ENCODE results near the gene ESYT3. TPM values are rescaled to one million over a fixed set of nuclear protein-coding genes. Genes with fewer than 3 reads are reported as not detected.

The ESYT3 gene
- total RNA-seq, 2 experiments from 2014 or later: not detected

- ChIA-PET CTCF (ENCODE audit: unreplicated experiment) (no interaction called here), POLR2A (no interaction called here)
- Histone ChIP-seq H3K4me1 (ENCODE audit: insufficient read depth, low read length, poor library complexity, severe bottlenecking) (no peaks in the 10 kb centered on the region), H4K20me1 (ENCODE audit: insufficient read depth, low read length) (no peaks in the 10 kb centered on the region), H3K4me2 (ENCODE audit: low read length) (no peak overlapping the region), H3K9me2 (ENCODE audit: insufficient read depth, low read length) (no peaks in the 10 kb centered on the region), H3K9me3 (ENCODE audit: low read length) (no peaks in the 10 kb centered on the region), H3K36me3 (ENCODE audit: insufficient read depth, low read length) (no peaks in the 10 kb centered on the region), H3K27ac (ENCODE audit: low read depth, low read length, poor library complexity, severe bottlenecking) (no peak overlapping the region), H3K79me2 (ENCODE audit: insufficient read depth, low read depth, low read length) (no peaks in the 10 kb centered on the region), H2AFZ (ENCODE audit: low read length) (no peak overlapping the region), H3K4me3 (ENCODE audit: low read depth, low read length, poor library complexity, severe bottlenecking) (no peak overlapping the region)
- TF ChIP-seq EZH2phosphoT487 (IDR thresholded peaks at IDR 0.05; ENCODE audit: borderline replicate concordance, low read depth, low read length) (no peak), CTCF (conservative IDR thresholded peaks at IDR 0.05; ENCODE audit: low read length) (no peak)
- intact Hi-C loops (cut with micrococcal nuclease; ENCODE audit: unreplicated experiment): no loop called here
- DNase-seq (ENCODE audit: low spot score): no peak
- BruUV-seq (replicated peaks): no TSS peak
Measured at GRCh38 chr3:138405001-138405400, 29.4 kb upstream of the ESYT3 start.

GRCh38 chr3:138405486-138405885 lies 28.9 kb upstream of the ESYT3 start:
- no peak overlapping the region for H3K27ac ChIP-seq (ENCODE audit: low read depth, low read length, poor library complexity, severe bottlenecking)
- no peaks in the 10 kb centered on the region for H3K36me3 ChIP-seq (ENCODE audit: insufficient read depth, low read length)
- no TSS peak for BruUV-seq (replicated peaks)
- DNase-seq (ENCODE audit: low spot score): no peak
- TF ChIP-seq CTCF (conservative IDR thresholded peaks at IDR 0.05; ENCODE audit: low read length): no peak
- TF ChIP-seq EZH2phosphoT487 (IDR thresholded peaks at IDR 0.05; ENCODE audit: borderline replicate concordance, low read depth, low read length): no peak
- H3K79me2 ChIP-seq (ENCODE audit: insufficient read depth, low read depth, low read length): no peaks in the 10 kb centered on the region
- H3K4me1 ChIP-seq (ENCODE audit: insufficient read depth, low read length, poor library complexity, severe bottlenecking): peaks cover under 1% of the 10 kb centered on the region
- H2AFZ ChIP-seq (ENCODE audit: low read length): no peak overlapping the region
- no peaks in the 10 kb centered on the region for H4K20me1 ChIP-seq (ENCODE audit: insufficient read depth, low read length)
- intact Hi-C loops (cut with micrococcal nuclease; ENCODE audit: unreplicated experiment): no loop called here
- H3K9me2 ChIP-seq (ENCODE audit: insufficient read depth, low read length): no peaks in the 10 kb centered on the region
- no peaks in the 10 kb centered on the region for H3K9me3 ChIP-seq (ENCODE audit: low read length)
- no peak overlapping the region for H3K4me3 ChIP-seq (ENCODE audit: low read depth, low read length, poor library complexity, severe bottlenecking)
- H3K4me2 ChIP-seq (ENCODE audit: low read length): no peak overlapping the region
- ChIA-PET CTCF (ENCODE audit: unreplicated experiment) (no interaction called here), POLR2A (no interaction called here)

GRCh38 chr3:138406606-138407005 lies 27.8 kb upstream of the ESYT3 start:
- no peak overlapping the region for H3K4me2 ChIP-seq (ENCODE audit: low read length)
- TF ChIP-seq CTCF (conservative IDR thresholded peaks at IDR 0.05; ENCODE audit: low read length) (no peak), EZH2phosphoT487 (IDR thresholded peaks at IDR 0.05; ENCODE audit: borderline replicate concordance, low read depth, low read length) (no peak)
- no peak overlapping the region for H3K4me3 ChIP-seq (ENCODE audit: low read depth, low read length, poor library complexity, severe bottlenecking)
- H3K79me2 ChIP-seq (ENCODE audit: insufficient read depth, low read depth, low read length): no peaks in the 10 kb centered on the region
- intact Hi-C loops (cut with micrococcal nuclease; ENCODE audit: unreplicated experiment): no loop called here
- no peaks in the 10 kb centered on the region for H4K20me1 ChIP-seq (ENCODE audit: insufficient read depth, low read length)
- peaks cover 4% of the 10 kb centered on the region for H3K4me1 ChIP-seq (ENCODE audit: insufficient read depth, low read length, poor library complexity, severe bottlenecking)
- no peak overlapping the region for H3K27ac ChIP-seq (ENCODE audit: low read depth, low read length, poor library complexity, severe bottlenecking)
- no peaks in the 10 kb centered on the region for H3K36me3 ChIP-seq (ENCODE audit: insufficient read depth, low read length)
- DNase-seq (ENCODE audit: low spot score): no peak
- POLR2A ChIA-PET: no interaction called here
- H3K9me2 ChIP-seq (ENCODE audit: insufficient read depth, low read length): no peaks in the 10 kb centered on the region
- CTCF ChIA-PET (ENCODE audit: unreplicated experiment): no interaction called here
- no peaks in the 10 kb centered on the region for H3K9me3 ChIP-seq (ENCODE audit: low read length)
- H2AFZ ChIP-seq (ENCODE audit: low read length): no peak overlapping the region
- BruUV-seq (replicated peaks): no TSS peak

Measured in OCI-LY7 (cell line).